GM21529 (cell line): ENCODE results near the gene C12orf57.
A peak's percentile ranks its signal among the peaks of the same experiment; 100 is the strongest.

ENCODE experiments used
- ATAC-seq: cut with Tn5 transposase; IDR thresholded peaks from one replicate; pipeline ENCODE4 v1.9.1; 2021; ENCODE audit not compliant: unreplicated experiment

C12orf57 gene

DNA sequence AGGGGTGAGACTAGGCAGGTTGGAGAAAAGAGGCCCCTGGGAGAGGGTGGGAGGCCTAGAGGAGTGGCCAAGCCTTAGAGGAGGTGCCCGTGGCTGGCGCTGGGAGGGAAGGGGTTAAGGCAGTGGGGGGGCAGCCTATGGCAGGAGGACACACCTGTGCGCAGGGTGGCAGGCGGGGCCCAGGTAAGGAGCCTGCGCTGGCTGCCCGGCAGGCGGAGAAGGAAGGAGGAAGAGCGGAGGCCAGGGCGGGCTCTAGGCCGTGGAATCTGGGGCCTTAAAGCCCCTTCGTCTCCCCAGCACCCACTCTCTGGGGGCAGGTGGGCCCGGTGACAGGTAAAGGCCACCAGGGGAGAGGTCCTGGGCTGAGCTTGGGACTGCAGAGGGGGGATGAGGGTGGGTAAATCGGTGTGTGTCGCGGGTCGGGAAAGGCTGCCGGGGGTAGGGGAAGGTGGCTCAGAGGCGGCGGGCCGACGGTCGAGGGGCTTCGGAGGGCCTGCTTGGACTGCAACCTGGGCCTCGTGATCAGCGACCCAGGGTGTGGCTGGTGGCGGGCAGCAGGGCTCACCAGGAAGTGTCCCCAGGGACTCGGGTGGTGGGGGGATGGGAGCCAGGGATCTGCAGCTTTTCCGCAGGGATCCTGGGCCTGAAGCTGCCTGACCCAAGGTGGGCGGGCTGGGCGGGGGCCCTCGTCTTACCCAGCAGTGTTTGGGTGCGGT, 19.4 kb downstream of the C12orf57 start:
- ATAC-seq, result no peak

DNA sequence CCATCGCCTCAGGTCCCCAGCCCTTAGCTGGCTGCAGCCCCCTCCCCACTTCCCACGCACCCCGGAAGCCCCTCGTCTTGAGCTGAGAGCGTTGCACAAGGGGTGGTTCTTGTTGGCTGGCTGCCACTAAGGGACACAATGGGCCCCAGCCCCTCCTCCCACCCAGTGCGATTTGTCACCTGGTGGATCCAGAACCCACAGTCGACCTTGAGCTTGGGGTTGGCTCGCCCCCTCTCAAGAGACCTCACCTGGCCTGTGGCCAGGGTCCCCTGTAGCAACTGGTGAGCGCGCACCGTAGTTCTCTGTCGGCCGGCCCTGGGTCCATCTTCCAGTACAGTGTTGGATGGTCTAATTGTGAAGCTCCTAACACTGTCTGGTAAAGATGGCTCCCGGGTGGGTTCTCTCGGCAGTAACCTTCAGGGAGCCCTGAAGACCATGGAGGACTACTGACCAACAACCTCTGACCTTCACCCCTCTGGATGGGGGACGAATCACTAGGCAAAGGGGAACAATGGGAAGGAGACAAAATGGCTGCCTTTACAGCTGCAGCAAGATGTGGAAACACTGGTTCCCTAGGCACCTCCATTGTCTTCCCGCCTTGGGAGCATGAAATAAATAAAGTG, 20.1 kb downstream of the C12orf57 start:
- ATAC-seq, result no peak

DNA sequence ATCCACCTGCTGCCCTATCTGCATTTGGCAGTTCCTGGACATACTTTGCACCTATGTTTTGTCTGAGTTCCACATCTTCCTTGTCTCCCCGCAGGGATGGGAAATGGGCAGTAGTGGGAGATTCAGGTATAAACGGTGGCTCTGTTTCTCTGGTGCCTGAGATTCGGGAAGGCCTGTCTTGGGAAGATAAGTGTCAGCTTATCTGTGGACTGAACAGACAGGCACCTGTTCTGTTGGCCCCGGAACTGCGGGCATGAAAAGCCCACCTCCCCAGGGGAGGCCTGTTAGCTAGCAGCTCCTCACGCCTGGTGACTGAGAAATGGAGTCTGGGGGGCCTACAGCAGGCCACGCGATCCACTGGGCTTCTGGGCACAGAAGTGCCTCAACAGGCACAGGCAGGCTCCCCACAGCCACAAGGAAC, 20.8 kb downstream of the C12orf57 start:
- ATAC-seq, result no peak

DNA sequence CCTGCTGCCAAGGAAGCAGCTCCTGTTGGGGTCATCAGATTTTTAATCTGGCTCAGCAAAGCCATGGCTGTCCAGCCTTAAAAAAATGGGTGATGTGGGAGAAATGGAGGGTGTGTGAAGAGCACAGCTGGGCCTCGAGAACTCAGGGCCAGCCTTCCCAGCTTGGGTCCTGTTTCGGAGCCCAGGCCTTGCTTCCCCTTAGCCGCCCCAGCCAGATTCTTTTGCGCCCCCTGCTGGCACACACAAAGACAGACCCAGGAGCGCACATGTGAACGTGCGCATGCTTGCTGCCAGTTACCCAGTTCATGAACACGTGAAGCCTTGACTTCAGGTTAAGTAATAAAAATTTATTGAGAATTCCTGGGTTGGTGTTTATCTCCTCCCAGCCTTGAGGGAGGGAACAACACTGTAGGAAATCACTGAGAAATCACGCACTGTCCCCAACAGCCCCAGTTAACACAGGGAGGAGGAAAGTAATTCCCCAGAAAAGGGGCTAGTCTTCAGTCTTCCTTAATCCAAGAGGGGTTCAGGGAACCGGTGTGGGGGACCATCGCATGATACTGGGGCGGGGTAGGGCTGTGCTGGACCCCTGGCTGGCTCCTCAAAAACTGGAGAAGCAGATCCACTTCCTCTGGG, 21.3 kb downstream of the C12orf57 start:
- ATAC-seq, result peak; percentile 44

DNA sequence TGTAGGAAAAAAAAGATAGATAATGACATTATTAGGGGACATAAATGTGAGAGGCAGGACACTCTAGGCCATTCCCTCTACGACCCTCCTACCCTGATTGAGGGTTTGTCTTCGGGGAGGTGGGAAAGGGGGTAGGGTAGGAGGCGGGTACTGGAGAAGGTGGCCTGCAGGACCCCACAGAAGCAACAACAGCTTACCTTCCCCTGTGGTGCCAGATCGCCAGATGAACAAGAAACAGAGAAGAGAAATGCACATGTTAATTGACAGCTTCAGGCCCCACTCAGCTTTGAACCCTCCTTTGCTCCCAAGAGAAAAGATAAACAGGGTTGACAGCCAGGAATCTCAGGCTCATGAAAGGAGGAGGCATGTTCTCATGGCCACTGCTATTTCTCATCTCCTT, 21.9 kb downstream of the C12orf57 start:
- no peak for ATAC-seq

GRCh38 chr12:6966351-6966750, 22.5 kb downstream of the C12orf57 start:
- no peak for ATAC-seq

- ATAC-seq, result no peak
Measured at GRCh38 chr12:6967651-6968100, 23.9 kb downstream of the C12orf57 start.

DNA sequence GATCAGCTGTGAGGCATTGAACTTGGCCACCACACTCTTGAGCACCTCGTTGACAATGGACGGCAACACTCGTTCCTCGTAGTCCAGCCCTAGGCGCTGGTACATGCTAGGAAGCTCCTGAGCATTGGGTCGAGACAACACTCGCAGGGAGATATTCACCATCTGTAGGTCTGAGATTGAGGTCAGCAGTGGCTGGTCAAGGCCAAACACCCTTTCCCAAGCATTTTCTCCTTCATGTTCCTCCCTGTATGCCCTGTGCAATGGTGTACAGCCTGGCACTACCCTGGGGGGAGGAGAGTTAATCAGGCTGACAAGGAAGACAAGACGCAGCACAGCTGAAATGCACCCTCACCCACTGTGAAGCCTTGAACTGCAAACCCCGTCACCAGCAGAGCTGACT, 24.6 kb downstream of the C12orf57 start:
- ATAC-seq, result no peak

GRCh38 chr12:6970096-6970527, 26.3 kb downstream of the C12orf57 start:
- ATAC-seq, result no peak

- ATAC-seq, result no peak
Measured at GRCh38 chr12:6974180-6974579, 30.4 kb downstream of the C12orf57 start.

DNA sequence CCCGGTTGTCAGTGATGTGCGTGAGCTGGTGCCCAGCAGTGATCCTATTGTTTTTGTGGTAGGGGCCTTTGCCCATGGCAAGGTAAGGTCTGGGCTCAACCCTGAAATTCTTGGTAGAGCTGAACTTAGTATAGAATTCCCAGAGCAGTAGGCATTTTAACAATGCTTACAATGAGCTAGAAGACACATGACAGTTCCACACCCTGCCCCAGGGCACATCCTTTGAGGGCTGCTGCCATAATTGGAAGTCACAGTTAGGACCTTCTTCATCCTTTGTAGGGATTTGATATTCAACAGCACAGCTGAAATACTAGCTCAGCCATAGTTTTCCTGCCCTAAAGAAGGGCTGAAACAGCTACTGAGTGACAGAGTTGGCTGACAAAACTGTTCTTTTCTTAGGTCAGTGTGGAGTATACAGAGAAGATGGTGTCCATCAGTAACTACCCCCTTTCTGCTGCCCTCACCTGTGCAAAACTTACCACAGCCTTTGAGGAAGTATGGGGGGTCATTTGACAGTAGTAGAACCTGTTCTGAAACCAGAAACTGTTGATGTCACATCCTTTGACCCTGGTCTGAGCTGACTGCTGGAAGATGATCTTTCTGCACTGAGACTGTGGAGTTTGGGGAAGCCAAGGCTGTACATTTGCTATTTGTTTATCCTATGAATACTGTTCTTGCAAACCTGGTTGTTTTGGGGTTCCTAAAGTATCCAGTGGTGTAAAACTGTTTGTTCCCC, 31.6 kb downstream of the C12orf57 start:
- no peak for ATAC-seq

- no peak for ATAC-seq
Measured at GRCh38 chr12:6977653-6978052, 33.8 kb downstream of the C12orf57 start.

- no peak for ATAC-seq
Measured at GRCh38 chr12:6978188-6978587, 34.4 kb downstream of the C12orf57 start.

GRCh38 chr12:6978611-6979011, 34.8 kb downstream of the C12orf57 start:
- no peak for ATAC-seq

GRCh38 chr12:6979021-6979420, 35.2 kb downstream of the C12orf57 start:
- ATAC-seq, result no peak

- ATAC-seq, result no peak
Measured at GRCh38 chr12:6979453-6979852, 35.6 kb downstream of the C12orf57 start.

DNA sequence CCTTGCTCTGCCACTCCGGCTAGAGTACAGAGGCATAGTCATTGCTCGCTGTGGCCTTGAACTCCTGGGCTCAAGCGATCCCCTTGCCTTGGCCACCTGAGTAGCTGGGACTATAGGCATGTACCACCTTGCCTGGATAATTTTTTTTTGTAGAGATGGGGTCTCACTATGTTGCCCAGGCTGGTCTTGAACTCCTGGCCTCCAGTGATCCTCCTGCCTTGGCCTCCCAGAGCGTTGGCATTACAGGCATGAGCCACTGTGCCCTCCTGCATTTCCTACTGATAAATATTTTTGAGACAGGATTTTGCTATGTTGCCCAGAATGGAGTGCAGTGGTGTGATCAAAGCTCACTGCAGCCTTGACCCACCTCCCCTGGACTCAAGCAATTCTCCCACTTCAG, 36.3 kb downstream of the C12orf57 start:
- no peak for ATAC-seq

DNA sequence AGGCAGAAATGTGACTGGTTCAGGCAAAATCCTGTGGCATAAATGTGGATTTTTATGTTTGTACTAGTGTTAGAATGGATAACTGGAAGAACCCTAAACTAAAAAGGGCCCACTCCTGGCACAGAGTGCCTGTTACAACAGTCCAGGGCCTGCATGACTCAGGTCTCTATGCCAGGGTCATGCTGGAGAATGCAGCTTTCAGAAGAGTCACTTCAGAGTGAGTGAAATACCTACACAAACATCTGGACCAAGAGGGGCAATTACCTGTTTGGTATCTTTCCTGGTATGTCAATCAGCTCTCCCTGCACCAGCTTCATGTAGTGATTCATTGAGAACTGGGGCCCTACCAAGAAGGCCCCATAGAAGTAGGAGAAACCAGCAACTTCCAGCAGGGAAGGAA, 36.9 kb downstream of the C12orf57 start:
- ATAC-seq, result no peak

DNA sequence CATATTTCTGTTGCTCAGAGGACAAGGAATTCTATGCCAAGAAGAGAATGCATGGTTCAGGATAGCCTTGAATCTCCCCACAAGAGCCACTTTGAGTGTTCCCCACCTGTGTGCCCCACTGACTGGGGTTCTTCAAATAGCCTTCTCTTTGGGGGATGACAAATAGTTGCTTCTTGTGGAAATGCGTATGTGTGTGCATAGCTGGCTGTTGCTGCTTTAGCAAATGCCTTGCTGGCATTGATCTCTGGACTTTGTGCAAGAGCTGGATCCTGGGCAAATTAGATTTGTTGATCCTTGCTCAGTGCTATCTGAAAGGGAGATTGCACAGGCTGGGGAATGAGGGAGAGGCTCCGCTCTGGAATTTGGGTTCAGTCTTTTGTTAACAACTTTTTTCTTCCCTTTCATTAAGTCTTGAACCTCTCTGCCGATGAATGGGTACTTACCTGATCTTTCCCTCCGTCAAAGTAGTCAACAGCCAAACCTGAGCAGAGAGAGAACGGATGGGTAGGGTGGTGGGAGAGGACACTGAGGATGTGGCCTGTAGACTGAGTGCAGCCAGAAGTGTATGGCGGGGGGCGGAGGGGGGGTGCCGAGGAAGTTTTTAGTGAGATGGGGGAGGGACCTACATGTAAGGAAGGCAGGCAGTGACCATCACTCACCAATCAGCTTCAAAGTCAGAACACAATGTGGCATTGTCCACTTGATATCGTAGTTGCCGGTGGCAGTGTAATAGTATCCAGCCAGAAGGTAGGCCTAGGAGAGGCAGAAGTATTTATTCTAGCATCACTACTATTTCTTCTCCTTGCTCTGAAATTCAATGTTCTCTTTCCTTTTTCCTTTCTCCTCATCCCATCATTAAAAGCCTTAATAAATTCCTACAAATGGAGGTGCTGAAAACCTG, 37.6 kb downstream of the C12orf57 start:
- ATAC-seq, result no peak

DNA sequence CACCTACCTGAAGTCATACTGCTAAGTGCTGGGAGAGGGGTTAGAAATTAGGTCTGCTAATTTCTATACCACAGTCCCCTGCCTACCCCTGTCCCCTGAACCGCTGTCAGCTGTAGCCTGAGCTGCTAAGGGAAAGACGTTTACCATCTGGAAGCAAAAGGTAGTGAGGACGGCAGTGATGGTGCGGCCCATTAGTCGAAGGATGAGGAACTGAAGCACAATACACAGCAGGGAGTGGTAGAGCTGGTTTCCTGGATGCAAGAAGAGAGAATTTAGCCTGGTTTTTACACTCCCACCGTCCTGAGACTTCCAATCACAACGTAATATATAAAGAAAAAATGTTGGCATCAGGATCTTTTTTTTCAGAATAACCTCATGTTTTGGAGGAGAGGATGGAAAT, 38.7 kb downstream of the C12orf57 start:
- no peak for ATAC-seq
